KMS-11 (cell line): ENCODE results near the gene DPYSL3.

Source experiments
- H2AFZ ChIP-seq: fragments of 200-600 bp; sonication (generic); 2 replicates; pipeline ENCODE4 v1.6.1; 2016; ENCODE audit warnings: antibody characterized with exemption, mixed run types, low read depth
- H3K27ac ChIP-seq: fragments of 200-600 bp; sonication (generic); 2 replicates; pipeline ENCODE4 v1.6.1; 2016; ENCODE audit warnings: mild to moderate bottlenecking, mixed run types
- H3K27me3 ChIP-seq: fragments of 200-600 bp; sonication (generic); 2 replicates; pipeline ENCODE4 v1.6.1; 2017; ENCODE audit warnings: mild to moderate bottlenecking, low read depth, mixed run types, moderate library complexity; ENCODE audit not compliant: insufficient read depth
- H3K36me3 ChIP-seq: fragments of 200-600 bp; sonication (generic); 2 replicates; pipeline ENCODE4 v1.6.1; 2017; ENCODE audit warnings: mild to moderate bottlenecking, mixed run types; ENCODE audit not compliant: insufficient read depth
- H3K4me1 ChIP-seq: fragments of 200-600 bp; sonication (generic); 2 replicates; pipeline ENCODE4 v1.6.1; 2016; ENCODE audit warnings: mild to moderate bottlenecking, low read depth, mixed run types; ENCODE audit not compliant: poor library complexity, severe bottlenecking
- H3K4me2 ChIP-seq: fragments of 200-600 bp; sonication (generic); 2 replicates; pipeline ENCODE4 v1.7.0; 2016; ENCODE audit warnings: mild to moderate bottlenecking, mixed run types
- H3K4me3 ChIP-seq: fragments of 200-600 bp; sonication (generic); IDR thresholded peaks from 2 replicates; pipeline ENCODE4 v1.6.1; 2017; ENCODE audit warnings: low read depth, low read length, mixed read lengths; ENCODE audit not compliant: insufficient read depth
- H3K79me2 ChIP-seq: fragments of 200-600 bp; sonication (generic); 2 replicates; pipeline ENCODE4 v1.6.1; 2016; ENCODE audit warnings: low read depth, mixed run types; ENCODE audit not compliant: insufficient read depth
- H3K9ac ChIP-seq: fragments of 200-600 bp; sonication (generic); 2 replicates; pipeline ENCODE4 v1.6.1; 2016; ENCODE audit warnings: mild to moderate bottlenecking, mixed run types
- H4K20me1 ChIP-seq: fragments of 200-600 bp; sonication (generic); 2 replicates; pipeline ENCODE4 v1.6.1; 2016; ENCODE audit warnings: mild to moderate bottlenecking, mixed run types; ENCODE audit not compliant: insufficient read depth
- TF ChIP-seq, protein P1 (sequence below): fragments of 200-600 bp; sonication (generic); conservative IDR thresholded peaks from 2 replicates; pipeline ENCODE4 v1.6.1; 2017; ENCODE audit warnings: low read depth, mild to moderate bottlenecking, antibody characterized with exemption, low read length, moderate library complexity, mixed read lengths

The DPYSL3 gene

DNA sequence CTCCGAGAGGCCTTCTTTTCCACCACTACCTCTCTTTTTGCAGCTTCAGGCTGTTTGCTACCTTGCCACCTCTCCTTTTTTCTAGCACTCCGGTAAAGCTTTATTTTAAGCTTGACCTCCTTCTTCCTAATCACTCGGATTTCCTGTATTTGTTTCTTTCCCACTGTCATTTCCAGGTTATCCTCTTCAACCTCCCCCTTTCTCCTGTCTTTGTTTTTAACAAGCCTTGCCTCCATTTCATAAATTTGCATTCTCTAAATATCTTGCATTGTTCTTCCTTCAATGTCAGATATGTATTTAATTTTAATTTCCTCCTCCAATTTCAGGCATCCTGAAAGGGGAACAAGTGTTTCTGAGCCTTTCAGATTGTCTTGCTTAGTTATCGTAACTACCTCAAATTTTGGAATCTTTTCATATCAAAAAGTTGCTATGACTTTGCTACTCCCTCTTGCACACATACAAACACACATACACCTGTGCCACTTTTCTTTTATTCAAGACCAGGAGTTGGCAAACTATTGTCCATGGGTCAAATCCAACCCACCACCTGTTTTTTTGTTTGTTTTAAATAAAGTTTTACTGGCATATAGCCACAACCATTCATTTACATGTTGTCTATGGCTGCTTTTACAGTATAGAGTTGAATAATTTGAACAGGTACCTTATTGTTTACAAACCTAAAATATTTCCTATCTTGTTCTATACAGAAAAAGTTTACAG lies 22.7 kb downstream of the DPYSL3 start:
- TF ChIP-seq, protein P1, sequence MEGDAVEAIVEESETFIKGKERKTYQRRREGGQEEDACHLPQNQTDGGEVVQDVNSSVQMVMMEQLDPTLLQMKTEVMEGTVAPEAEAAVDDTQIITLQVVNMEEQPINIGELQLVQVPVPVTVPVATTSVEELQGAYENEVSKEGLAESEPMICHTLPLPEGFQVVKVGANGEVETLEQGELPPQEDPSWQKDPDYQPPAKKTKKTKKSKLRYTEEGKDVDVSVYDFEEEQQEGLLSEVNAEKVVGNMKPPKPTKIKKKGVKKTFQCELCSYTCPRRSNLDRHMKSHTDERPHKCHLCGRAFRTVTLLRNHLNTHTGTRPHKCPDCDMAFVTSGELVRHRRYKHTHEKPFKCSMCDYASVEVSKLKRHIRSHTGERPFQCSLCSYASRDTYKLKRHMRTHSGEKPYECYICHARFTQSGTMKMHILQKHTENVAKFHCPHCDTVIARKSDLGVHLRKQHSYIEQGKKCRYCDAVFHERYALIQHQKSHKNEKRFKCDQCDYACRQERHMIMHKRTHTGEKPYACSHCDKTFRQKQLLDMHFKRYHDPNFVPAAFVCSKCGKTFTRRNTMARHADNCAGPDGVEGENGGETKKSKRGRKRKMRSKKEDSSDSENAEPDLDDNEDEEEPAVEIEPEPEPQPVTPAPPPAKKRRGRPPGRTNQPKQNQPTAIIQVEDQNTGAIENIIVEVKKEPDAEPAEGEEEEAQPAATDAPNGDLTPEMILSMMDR, result no peak
- no peak overlapping the region for H3K4me3 ChIP-seq
- H3K79me2 ChIP-seq, result no peaks in the 10 kb centered on the region
- no peak overlapping the region for H3K27ac ChIP-seq
- no peaks in the 10 kb centered on the region for H4K20me1 ChIP-seq
- peaks cover 8% of the 10 kb centered on the region for H3K4me1 ChIP-seq
- H3K36me3 ChIP-seq, result no peaks in the 10 kb centered on the region
- no peak overlapping the region for H3K9ac ChIP-seq
- H3K4me2 ChIP-seq, result no peak overlapping the region
- no peak overlapping the region for H2AFZ ChIP-seq
- H3K27me3 ChIP-seq, result no peaks in the 10 kb centered on the region

DNA sequence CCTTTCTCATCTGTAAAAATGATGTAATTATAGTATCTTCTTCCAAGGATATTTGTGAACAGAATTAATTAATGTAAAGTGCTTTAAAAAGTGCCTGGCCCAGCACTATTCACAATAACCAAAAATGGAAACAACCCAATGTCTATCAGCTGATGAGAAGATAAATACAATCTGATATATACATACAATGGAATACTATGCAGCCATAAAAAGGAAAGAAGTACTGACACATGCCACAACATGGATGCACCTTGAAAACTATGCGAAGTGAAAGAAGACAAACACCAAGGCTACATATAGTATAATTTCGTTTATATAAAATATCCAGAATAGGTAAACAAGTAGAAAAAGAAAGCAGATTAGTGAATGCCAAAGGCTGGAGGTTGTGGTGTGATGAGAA lies 24.1 kb downstream of the DPYSL3 start:
- H3K4me3 ChIP-seq, result no peak overlapping the region
- H3K9ac ChIP-seq, result no peak overlapping the region
- H3K27me3 ChIP-seq, result no peaks in the 10 kb centered on the region
- no peak overlapping the region for H2AFZ ChIP-seq
- TF ChIP-seq, protein P1, result no peak
- peaks cover 22% of the 10 kb centered on the region for H3K4me1 ChIP-seq
- no peak overlapping the region for H3K27ac ChIP-seq
- no peaks in the 10 kb centered on the region for H4K20me1 ChIP-seq
- no peaks in the 10 kb centered on the region for H3K79me2 ChIP-seq
- no peak overlapping the region for H3K4me2 ChIP-seq
- no peaks in the 10 kb centered on the region for H3K36me3 ChIP-seq

DNA sequence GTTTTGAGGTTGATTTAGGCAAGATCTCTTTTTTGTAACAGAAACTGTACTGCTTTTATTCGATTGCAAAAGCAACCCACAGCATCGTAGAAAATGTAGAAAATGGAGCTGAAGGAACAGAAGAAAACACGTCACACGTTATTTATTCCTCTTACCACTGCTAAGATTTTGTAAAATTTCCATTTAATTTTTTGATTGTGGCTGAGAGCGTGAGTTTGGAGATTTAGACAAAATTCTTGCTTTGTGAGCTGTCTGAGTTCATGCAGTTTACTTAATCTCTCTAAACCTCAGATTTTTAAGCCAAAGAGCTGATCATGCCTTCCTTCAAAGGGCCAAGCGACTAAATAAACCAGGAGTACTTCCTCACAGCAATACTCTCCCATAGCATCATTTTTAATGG lies 24.8 kb downstream of the DPYSL3 start:
- Histone ChIP-seq H3K79me2 (no peaks in the 10 kb centered on the region), H4K20me1 (no peaks in the 10 kb centered on the region), H3K4me2 (no peak overlapping the region), H3K4me1 (peaks cover 22% of the 10 kb centered on the region), H3K9ac (no peak overlapping the region), H2AFZ (no peak overlapping the region), H3K36me3 (no peaks in the 10 kb centered on the region), H3K27me3 (no peaks in the 10 kb centered on the region), H3K27ac (no peak overlapping the region), H3K4me3 (no peak overlapping the region)
- TF ChIP-seq, protein P1, result no peak

DNA sequence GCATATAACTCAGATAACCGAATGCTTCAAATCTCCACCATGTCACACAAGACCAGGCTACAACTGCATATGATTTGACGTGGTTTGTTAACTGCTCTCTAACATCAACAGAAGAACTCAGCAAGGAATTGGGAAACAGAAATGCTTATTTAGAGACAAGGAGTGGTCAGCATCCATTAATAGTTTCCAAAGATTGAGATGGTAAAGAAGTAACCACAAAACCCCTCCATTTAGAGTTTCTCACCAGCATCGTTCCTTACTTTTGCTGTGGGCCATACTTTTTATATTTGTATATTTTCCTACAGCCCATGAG lies 25.2 kb downstream of the DPYSL3 start:
- H3K36me3 ChIP-seq, result no peaks in the 10 kb centered on the region
- no peaks in the 10 kb centered on the region for H3K79me2 ChIP-seq
- no peak overlapping the region for H3K4me2 ChIP-seq
- peaks cover 22% of the 10 kb centered on the region for H3K4me1 ChIP-seq
- H3K27ac ChIP-seq, result no peak overlapping the region
- H4K20me1 ChIP-seq, result no peaks in the 10 kb centered on the region
- H3K9ac ChIP-seq, result no peak overlapping the region
- no peak overlapping the region for H2AFZ ChIP-seq
- H3K27me3 ChIP-seq, result no peaks in the 10 kb centered on the region
- TF ChIP-seq, protein P1, result no peak
- H3K4me3 ChIP-seq, result no peak overlapping the region
